ENCODE data around the gene PLD4.

Gene PLD4

GRCh38 chr14:104956290-104956890 lies 31.7 kb downstream of the PLD4 start:
- Histone ChIP-seq H3K27me3 (ENCODE audit: insufficient read depth, low read length) (no peaks in the 10 kb centered on the region; the same call in 1 of the 2 replicates), H3K9me3 (ENCODE audit: insufficient read depth, low read depth, low read length) (no peaks in the 10 kb centered on the region), H3K4me3 (ENCODE audit: low read length) (no peak overlapping the region), H3K9ac (ENCODE audit: low read depth, low read length) (no peak overlapping the region), H3K36me3 (ENCODE audit: insufficient read depth, low read length) (no peaks in the 10 kb centered on the region), H3K4me1 (ENCODE audit: insufficient read depth, low read length) (no peaks in the 10 kb centered on the region), H3K27ac (ENCODE audit: low read depth, low read length) (no peak overlapping the region)
- 90% methylated on average over 12 of the region's 14 CpGs for WGBS

GRCh38 chr14:104957146-104958113 lies 32.8 kb downstream of the PLD4 start:
- WGBS = 91% methylated on average over 25 of the region's 25 CpGs
- H3K9me3 ChIP-seq (ENCODE audit: insufficient read depth, low read depth, low read length) = no peaks in the 10 kb centered on the region

GRCh38 chr14:104964546-104964945 lies 39.9 kb downstream of the PLD4 start:
- Histone ChIP-seq H3K27ac (ENCODE audit: low read depth, low read length) (no peak overlapping the region), H3K27me3 (ENCODE audit: insufficient read depth, low read length) (peaks cover 4% of the 10 kb centered on the region; the same call in 1 of the 2 replicates), H3K9ac (ENCODE audit: low read depth, low read length) (no peak overlapping the region), H3K9me3 (ENCODE audit: insufficient read depth, low read depth, low read length) (no peaks in the 10 kb centered on the region), H3K4me3 (ENCODE audit: low read length) (no peak overlapping the region), H3K36me3 (ENCODE audit: insufficient read depth, low read length) (no peaks in the 10 kb centered on the region), H3K4me1 (ENCODE audit: insufficient read depth, low read length) (peaks cover 19% of the 10 kb centered on the region)
- WGBS = 94% methylated on average over 7 of the region's 7 CpGs

More at GRCh38 chr14:104957146-104958113, 32.8 kb downstream of the PLD4 start:
- Histone ChIP-seq H3K4me3 (ENCODE audit: low read length) (no peak overlapping the region), H3K9ac (ENCODE audit: low read depth, low read length) (no peak overlapping the region), H3K27me3 (ENCODE audit: insufficient read depth, low read length) (no peaks in the 10 kb centered on the region; the same call in 1 of the 2 replicates), H3K27ac (ENCODE audit: low read depth, low read length) (no peak overlapping the region), H3K4me1 (ENCODE audit: insufficient read depth, low read length) (no peaks in the 10 kb centered on the region), H3K36me3 (ENCODE audit: insufficient read depth, low read length) (no peaks in the 10 kb centered on the region)

- Histone ChIP-seq H3K27ac (ENCODE audit: low read depth, low read length) (no peak overlapping the region), H3K27me3 (ENCODE audit: insufficient read depth, low read length) (peaks cover 4% of the 10 kb centered on the region; the same call in 1 of the 2 replicates), H3K4me1 (ENCODE audit: insufficient read depth, low read length) (peaks cover 19% of the 10 kb centered on the region), H3K9me3 (ENCODE audit: insufficient read depth, low read depth, low read length) (no peaks in the 10 kb centered on the region), H3K9ac (ENCODE audit: low read depth, low read length) (no peak overlapping the region), H3K36me3 (ENCODE audit: insufficient read depth, low read length) (no peaks in the 10 kb centered on the region), H3K4me3 (ENCODE audit: low read length) (no peak overlapping the region)
- WGBS = 89% methylated on average over 13 of the region's 13 CpGs
Measured at GRCh38 chr14:104965561-104966231, 41.0 kb downstream of the PLD4 start.

- Histone ChIP-seq H3K9ac (ENCODE audit: low read depth, low read length) (no peak overlapping the region), H3K27me3 (ENCODE audit: insufficient read depth, low read length) (peaks cover 4% of the 10 kb centered on the region; the same call in 1 of the 2 replicates), H3K4me3 (ENCODE audit: low read length) (no peak overlapping the region), H3K9me3 (ENCODE audit: insufficient read depth, low read depth, low read length) (no peaks in the 10 kb centered on the region), H3K4me1 (ENCODE audit: insufficient read depth, low read length) (peaks cover 19% of the 10 kb centered on the region), H3K27ac (ENCODE audit: low read depth, low read length) (no peak overlapping the region), H3K36me3 (ENCODE audit: insufficient read depth, low read length) (no peaks in the 10 kb centered on the region)
- WGBS = 89% methylated on average over 9 of the region's 9 CpGs
Measured at GRCh38 chr14:104966261-104966865, 41.7 kb downstream of the PLD4 start.

- H3K27ac ChIP-seq (ENCODE audit: low read depth, low read length) = no peak overlapping the region
- no peaks in the 10 kb centered on the region for H3K9me3 ChIP-seq (ENCODE audit: insufficient read depth, low read depth, low read length)
- 67% methylated on average over 7 of the region's 8 CpGs for WGBS
- H3K36me3 ChIP-seq (ENCODE audit: insufficient read depth, low read length) = no peaks in the 10 kb centered on the region
- no peak overlapping the region; the same call in 1 of the 2 replicates for H3K4me3 ChIP-seq (ENCODE audit: low read length)
- H3K27me3 ChIP-seq (ENCODE audit: insufficient read depth, low read length) = peaks cover 4% of the 10 kb centered on the region; the same call in 1 of the 2 replicates
- H3K4me1 ChIP-seq (ENCODE audit: insufficient read depth, low read length) = peaks cover 19% of the 10 kb centered on the region
- no peak overlapping the region for H3K9ac ChIP-seq (ENCODE audit: low read depth, low read length)
Measured at GRCh38 chr14:104966981-104967385, 42.3 kb downstream of the PLD4 start.

- H3K36me3 ChIP-seq (ENCODE audit: insufficient read depth, low read length) = no peaks in the 10 kb centered on the region
- H3K4me3 ChIP-seq (ENCODE audit: low read length) = peak overlapping the region; percentile 43
- H3K4me1 ChIP-seq (ENCODE audit: insufficient read depth, low read length) = peaks cover 19% of the 10 kb centered on the region
- H3K9me3 ChIP-seq (ENCODE audit: insufficient read depth, low read depth, low read length) = no peaks in the 10 kb centered on the region
- no peak overlapping the region for H3K27ac ChIP-seq (ENCODE audit: low read depth, low read length)
- peaks cover 4% of the 10 kb centered on the region; the same call in 1 of the 2 replicates for H3K27me3 ChIP-seq (ENCODE audit: insufficient read depth, low read length)
- WGBS = 6% methylated on average over 36 of the region's 36 CpGs
- H3K9ac ChIP-seq (ENCODE audit: low read depth, low read length) = peak overlapping the region; percentile 50
Measured at GRCh38 chr14:104967386-104968152, 42.9 kb downstream of the PLD4 start.

- peak overlapping the region; percentile 43 for H3K4me3 ChIP-seq (ENCODE audit: low read length)
- H3K27ac ChIP-seq (ENCODE audit: low read depth, low read length) = no peak overlapping the region
- H3K9me3 ChIP-seq (ENCODE audit: insufficient read depth, low read depth, low read length) = no peaks in the 10 kb centered on the region
- 17% methylated on average over 12 of the region's 12 CpGs for WGBS
- H3K9ac ChIP-seq (ENCODE audit: low read depth, low read length) = no peak overlapping the region
- no peaks in the 10 kb centered on the region for H3K36me3 ChIP-seq (ENCODE audit: insufficient read depth, low read length)
- H3K4me1 ChIP-seq (ENCODE audit: insufficient read depth, low read length) = peaks cover 23% of the 10 kb centered on the region
- peaks cover 4% of the 10 kb centered on the region; the same call in 1 of the 2 replicates for H3K27me3 ChIP-seq (ENCODE audit: insufficient read depth, low read length)
Measured at GRCh38 chr14:104968153-104968527, 43.5 kb downstream of the PLD4 start.

- Histone ChIP-seq H3K27me3 (ENCODE audit: insufficient read depth, low read length) (peaks cover 4% of the 10 kb centered on the region; the same call in 1 of the 2 replicates), H3K9me3 (ENCODE audit: insufficient read depth, low read depth, low read length) (no peaks in the 10 kb centered on the region), H3K4me1 (ENCODE audit: insufficient read depth, low read length) (peaks cover 28% of the 10 kb centered on the region), H3K9ac (ENCODE audit: low read depth, low read length) (no peak overlapping the region), H3K36me3 (ENCODE audit: insufficient read depth, low read length) (no peaks in the 10 kb centered on the region), H3K4me3 (ENCODE audit: low read length) (no peak overlapping the region), H3K27ac (ENCODE audit: low read depth, low read length) (no peak overlapping the region)
- WGBS = 69% methylated on average over 21 of the region's 21 CpGs
Measured at GRCh38 chr14:104968541-104969401, 44.1 kb downstream of the PLD4 start.

All from HUES64 (cell line).